GM23338 (cell line): ENCODE results near the gene PPCDC. TPM values are rescaled to one million over a fixed set of nuclear protein-coding genes. Genes with fewer than 3 reads are reported as not detected.

Experiments
- ATAC-seq: fragments of 200-7000 bp; cut with Tn5 transposase; 3 replicates; pipeline ENCODE4 v1.9.1; 2020
- DNase-seq: peaks from one replicate; pipeline ENCODE4 v3.0.0-alpha.2; 2015; ENCODE audit warnings: low spot score
- H2AFZ ChIP-seq: fragments of 200-600 bp; sonication (generic); 2 replicates; pipeline ENCODE4 v1.8.0; 2016; ENCODE audit warnings: antibody characterized with exemption, mild to moderate bottlenecking, moderate library complexity
- H3F3A ChIP-seq: fragments of 200-600 bp; sonication (generic); replicated peaks from 2 replicates; pipeline ENCODE4 v1.8.0; 2017; ENCODE audit warnings: antibody characterized with exemption, mixed run types, low read depth
- H3K27ac ChIP-seq: fragments of 200-600 bp; sonication (generic); 2 replicates; pipeline ENCODE4 v1.6.1; 2016; ENCODE audit warnings: low read depth
- H3K27me3 ChIP-seq: fragments of 200-600 bp; sonication (generic); 2 replicates; pipeline ENCODE4 v1.8.0; 2016; ENCODE audit warnings: mild to moderate bottlenecking, mixed run types, moderate library complexity; ENCODE audit not compliant: insufficient read depth
- H3K36me3 ChIP-seq: fragments of 200-600 bp; sonication (generic); 2 replicates; pipeline ENCODE4 v1.8.0; 2016; ENCODE audit warnings: mild to moderate bottlenecking; ENCODE audit not compliant: insufficient read depth
- H3K4me1 ChIP-seq: fragments of 200-600 bp; sonication (generic); 2 replicates; pipeline ENCODE4 v1.8.0; 2016; ENCODE audit warnings: mild to moderate bottlenecking, moderate library complexity; ENCODE audit not compliant: insufficient read depth
- H3K4me2 ChIP-seq: fragments of 200-600 bp; sonication (generic); 2 replicates; pipeline ENCODE4 v1.7.1; 2017; ENCODE audit warnings: mixed run types
- H3K4me3 ChIP-seq: fragments of 200-600 bp; sonication (generic); 2 replicates; pipeline ENCODE4 v1.6.1; 2016; ENCODE audit warnings: mixed run types
- H3K79me2 ChIP-seq: fragments of 200-600 bp; sonication (generic); replicated peaks from 2 replicates; pipeline ENCODE4 v1.8.0; 2017; ENCODE audit warnings: mild to moderate bottlenecking; ENCODE audit not compliant: insufficient read depth
- H3K9me2 ChIP-seq: fragments of 200-600 bp; sonication (generic); 2 replicates; pipeline ENCODE4 v1.8.0; 2017; ENCODE audit not compliant: insufficient read depth
- H4K20me1 ChIP-seq: fragments of 200-600 bp; sonication (generic); replicated peaks from 2 replicates; pipeline ENCODE4 v1.8.0; 2017; ENCODE audit warnings: mild to moderate bottlenecking; ENCODE audit not compliant: insufficient read depth
- H3K27ac Mint-ChIP-seq: 2 replicates; pipeline ENCODE4 v1.8.0; 2020; ENCODE audit warnings: inconsistent platforms, mild to moderate bottlenecking, moderate library complexity, mixed read lengths
- H3K27me3 Mint-ChIP-seq: 3 replicates; pipeline ENCODE4 v1.8.0; 2022; ENCODE audit warnings: low read depth, mild to moderate bottlenecking, moderate library complexity, mixed read lengths, inconsistent platforms; ENCODE audit not compliant: insufficient read depth, poor library complexity
- H3K36me3 Mint-ChIP-seq: 3 replicates; pipeline ENCODE4 v1.8.0; 2021; ENCODE audit warnings: low read depth, mild to moderate bottlenecking, inconsistent platforms, moderate library complexity, mixed read lengths
- H3K4me1 Mint-ChIP-seq: 3 replicates; pipeline ENCODE4 v1.8.0; 2020; ENCODE audit warnings: mild to moderate bottlenecking, inconsistent platforms, mixed read lengths
- H3K4me3 Mint-ChIP-seq: 3 replicates; pipeline ENCODE4 v1.8.0; 2021; ENCODE audit warnings: moderate library complexity, mild to moderate bottlenecking, inconsistent platforms, mixed read lengths
- H3K9me3 Mint-ChIP-seq: 3 replicates; pipeline ENCODE4 v1.8.0; 2020; ENCODE audit warnings: moderate library complexity, mild to moderate bottlenecking, inconsistent platforms, mixed read lengths
- CREB1 ChIP-seq: fragments of 250-450 bp; sonication (Bioruptor Pico); IDR thresholded peaks from 2 replicates; pipeline ENCODE4 v1.5.0; 2020; ENCODE audit warnings: low read depth, mild to moderate bottlenecking, moderate library complexity
- STAT1 ChIP-seq: IDR thresholded peaks from one replicate; pipeline ENCODE4 v1.6.1; 2016; ENCODE audit warnings: antibody characterized with exemption; ENCODE audit not compliant: unreplicated experiment
- ZNF114 ChIP-seq: fragments of 250-450 bp; sonication (Bioruptor Pico); IDR thresholded peaks from 2 replicates; pipeline ENCODE4 v1.5.0; 2020; ENCODE audit warnings: mild to moderate bottlenecking, moderate library complexity
- polyA plus RNA-seq: library from polyadenylated mRNA; unstranded; fragments of >200 nt; fragmentation: Nextera tagmentation; extraction: Ambion mirVana; gene quantifications from 2 replicates; pipeline ENCODE4 v1.2.1, GENCODE V29; 2016
- total RNA-seq: library from RNA; depleted of rRNA; stranded (reverse); fragments of >200 nt; shearing (Covaris generic); gene quantifications from 2 replicates; pipeline ENCODE4 v1.2.3, GENCODE V29; 2014
- TF ChIP-seq, protein P1 (sequence below): IDR thresholded peaks from one replicate; pipeline ENCODE4 v1.6.1; 2018; ENCODE audit warnings: antibody characterized with exemption; ENCODE audit not compliant: unreplicated experiment
- TF ChIP-seq, protein P2 (sequence below), 2 experiments: fragments of 200-600 bp in 1 of 2; sonication (generic) in 1 of 2; conservative IDR thresholded peaks; 2 replicates each; pipeline versions ENCODE4 v1.5.1 to v1.6.1; 2016 to 2017; ENCODE audit warnings: antibody characterized with exemption in 2 of 2, low read depth in 2 of 2, mild to moderate bottlenecking in 2 of 2, moderate library complexity in 1 of 2

PPCDC gene
- total and polyA plus RNA-seq, 2 experiments from 2014 or later, result 17.8 to 40.2 TPM

DNA sequence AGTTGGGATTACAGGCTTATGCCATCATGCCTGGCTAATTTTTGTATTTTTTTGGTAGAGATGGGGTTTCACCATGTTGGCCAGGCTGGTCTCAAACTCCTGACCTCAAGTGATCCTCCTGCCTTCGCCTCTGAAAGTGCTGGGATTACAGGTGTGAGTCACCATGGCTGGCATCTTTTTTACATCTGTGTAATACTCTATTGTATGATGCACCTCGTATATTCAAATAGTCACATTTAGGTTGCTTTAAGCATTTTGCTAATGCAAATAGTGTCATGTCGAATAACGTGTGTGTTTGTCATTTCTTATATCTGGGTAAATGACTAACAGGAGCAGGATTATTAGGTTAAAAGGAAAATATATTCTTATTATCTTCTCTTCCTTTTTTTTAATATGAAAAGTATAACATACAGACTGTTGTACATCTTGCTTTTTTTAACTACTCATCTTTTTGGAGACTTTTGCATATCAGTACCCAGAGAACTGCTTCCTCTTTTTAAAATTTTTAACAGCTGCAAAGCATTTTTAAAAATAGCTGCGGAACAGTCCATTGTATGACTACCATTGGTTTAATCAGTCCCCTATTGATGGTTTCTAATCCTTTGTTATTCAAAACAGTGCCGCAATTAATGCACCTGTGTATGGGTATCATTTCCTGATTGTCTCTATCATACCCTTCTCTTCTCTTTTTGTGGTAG lies 14.6 kb upstream of the PPCDC start (continued):
- TF ChIP-seq, protein P1, sequence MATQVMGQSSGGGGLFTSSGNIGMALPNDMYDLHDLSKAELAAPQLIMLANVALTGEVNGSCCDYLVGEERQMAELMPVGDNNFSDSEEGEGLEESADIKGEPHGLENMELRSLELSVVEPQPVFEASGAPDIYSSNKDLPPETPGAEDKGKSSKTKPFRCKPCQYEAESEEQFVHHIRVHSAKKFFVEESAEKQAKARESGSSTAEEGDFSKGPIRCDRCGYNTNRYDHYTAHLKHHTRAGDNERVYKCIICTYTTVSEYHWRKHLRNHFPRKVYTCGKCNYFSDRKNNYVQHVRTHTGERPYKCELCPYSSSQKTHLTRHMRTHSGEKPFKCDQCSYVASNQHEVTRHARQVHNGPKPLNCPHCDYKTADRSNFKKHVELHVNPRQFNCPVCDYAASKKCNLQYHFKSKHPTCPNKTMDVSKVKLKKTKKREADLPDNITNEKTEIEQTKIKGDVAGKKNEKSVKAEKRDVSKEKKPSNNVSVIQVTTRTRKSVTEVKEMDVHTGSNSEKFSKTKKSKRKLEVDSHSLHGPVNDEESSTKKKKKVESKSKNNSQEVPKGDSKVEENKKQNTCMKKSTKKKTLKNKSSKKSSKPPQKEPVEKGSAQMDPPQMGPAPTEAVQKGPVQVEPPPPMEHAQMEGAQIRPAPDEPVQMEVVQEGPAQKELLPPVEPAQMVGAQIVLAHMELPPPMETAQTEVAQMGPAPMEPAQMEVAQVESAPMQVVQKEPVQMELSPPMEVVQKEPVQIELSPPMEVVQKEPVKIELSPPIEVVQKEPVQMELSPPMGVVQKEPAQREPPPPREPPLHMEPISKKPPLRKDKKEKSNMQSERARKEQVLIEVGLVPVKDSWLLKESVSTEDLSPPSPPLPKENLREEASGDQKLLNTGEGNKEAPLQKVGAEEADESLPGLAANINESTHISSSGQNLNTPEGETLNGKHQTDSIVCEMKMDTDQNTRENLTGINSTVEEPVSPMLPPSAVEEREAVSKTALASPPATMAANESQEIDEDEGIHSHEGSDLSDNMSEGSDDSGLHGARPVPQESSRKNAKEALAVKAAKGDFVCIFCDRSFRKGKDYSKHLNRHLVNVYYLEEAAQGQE, result no peak
- no peak for TF ChIP-seq ZNF114

DNA sequence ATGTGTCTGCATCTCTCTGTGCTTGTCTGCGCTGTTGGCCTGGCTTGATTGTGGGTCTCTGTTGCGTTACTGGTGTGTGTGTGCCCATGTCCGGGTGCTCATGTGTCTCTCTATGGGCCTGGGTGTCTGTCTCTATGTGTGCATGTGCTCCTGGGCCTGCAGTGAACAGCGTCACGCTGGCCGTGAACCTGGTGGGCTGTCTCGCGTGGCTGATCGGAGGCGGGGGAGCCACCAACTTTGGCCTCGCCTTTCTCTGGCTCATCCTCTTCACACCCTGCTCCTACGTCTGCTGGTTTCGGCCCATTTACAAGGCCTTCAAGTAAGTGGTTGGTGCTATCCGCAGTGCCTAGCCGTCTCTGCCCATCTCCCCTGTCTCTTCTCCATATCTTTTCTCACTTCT lies 7.0 kb upstream of the PPCDC start:
- Histone ChIP-seq H2AFZ (no peak overlapping the region), H3K4me1 (no peaks in the 10 kb centered on the region), H3F3A (no peaks in the 10 kb centered on the region), H3K4me3 (no peak overlapping the region), H3K27me3 (no peaks in the 10 kb centered on the region), H3K27ac (no peak overlapping the region), H3K4me2 (no peak overlapping the region), H3K79me2 (no peaks in the 10 kb centered on the region), H3K36me3 (0 out of 2 replicates have a peak, but pooled peaks cover 7% of the 10 kb centered on the region), H3K9me2 (no peaks in the 10 kb centered on the region), H4K20me1 (peaks cover 9% of the 10 kb centered on the region; the same call in 1 of the 2 replicates)
- DNase-seq, result no peak
- TF ChIP-seq CREB1, result no peak
- TF ChIP-seq, protein P1, result no peak
- TF ChIP-seq STAT1, result no peak
- TF ChIP-seq, protein P2, sequence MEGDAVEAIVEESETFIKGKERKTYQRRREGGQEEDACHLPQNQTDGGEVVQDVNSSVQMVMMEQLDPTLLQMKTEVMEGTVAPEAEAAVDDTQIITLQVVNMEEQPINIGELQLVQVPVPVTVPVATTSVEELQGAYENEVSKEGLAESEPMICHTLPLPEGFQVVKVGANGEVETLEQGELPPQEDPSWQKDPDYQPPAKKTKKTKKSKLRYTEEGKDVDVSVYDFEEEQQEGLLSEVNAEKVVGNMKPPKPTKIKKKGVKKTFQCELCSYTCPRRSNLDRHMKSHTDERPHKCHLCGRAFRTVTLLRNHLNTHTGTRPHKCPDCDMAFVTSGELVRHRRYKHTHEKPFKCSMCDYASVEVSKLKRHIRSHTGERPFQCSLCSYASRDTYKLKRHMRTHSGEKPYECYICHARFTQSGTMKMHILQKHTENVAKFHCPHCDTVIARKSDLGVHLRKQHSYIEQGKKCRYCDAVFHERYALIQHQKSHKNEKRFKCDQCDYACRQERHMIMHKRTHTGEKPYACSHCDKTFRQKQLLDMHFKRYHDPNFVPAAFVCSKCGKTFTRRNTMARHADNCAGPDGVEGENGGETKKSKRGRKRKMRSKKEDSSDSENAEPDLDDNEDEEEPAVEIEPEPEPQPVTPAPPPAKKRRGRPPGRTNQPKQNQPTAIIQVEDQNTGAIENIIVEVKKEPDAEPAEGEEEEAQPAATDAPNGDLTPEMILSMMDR (conservative IDR thresholded peaks at IDR 0.05; ENCODE audit: low read depth in 2 of 2), result no peak
- ATAC-seq, result no peak
- Mint-ChIP-seq H3K27me3 (peaks cover 9% of the 10 kb centered on the region), H3K9me3 (no peaks in the 10 kb centered on the region), H3K27ac (no peak overlapping the region), H3K4me1 (no peaks in the 10 kb centered on the region), H3K36me3 (peaks cover 25% of the 10 kb centered on the region), H3K4me3 (no peak overlapping the region)
